ENCODE measurements around the gene ATXN1.

Gene ATXN1

DNA sequence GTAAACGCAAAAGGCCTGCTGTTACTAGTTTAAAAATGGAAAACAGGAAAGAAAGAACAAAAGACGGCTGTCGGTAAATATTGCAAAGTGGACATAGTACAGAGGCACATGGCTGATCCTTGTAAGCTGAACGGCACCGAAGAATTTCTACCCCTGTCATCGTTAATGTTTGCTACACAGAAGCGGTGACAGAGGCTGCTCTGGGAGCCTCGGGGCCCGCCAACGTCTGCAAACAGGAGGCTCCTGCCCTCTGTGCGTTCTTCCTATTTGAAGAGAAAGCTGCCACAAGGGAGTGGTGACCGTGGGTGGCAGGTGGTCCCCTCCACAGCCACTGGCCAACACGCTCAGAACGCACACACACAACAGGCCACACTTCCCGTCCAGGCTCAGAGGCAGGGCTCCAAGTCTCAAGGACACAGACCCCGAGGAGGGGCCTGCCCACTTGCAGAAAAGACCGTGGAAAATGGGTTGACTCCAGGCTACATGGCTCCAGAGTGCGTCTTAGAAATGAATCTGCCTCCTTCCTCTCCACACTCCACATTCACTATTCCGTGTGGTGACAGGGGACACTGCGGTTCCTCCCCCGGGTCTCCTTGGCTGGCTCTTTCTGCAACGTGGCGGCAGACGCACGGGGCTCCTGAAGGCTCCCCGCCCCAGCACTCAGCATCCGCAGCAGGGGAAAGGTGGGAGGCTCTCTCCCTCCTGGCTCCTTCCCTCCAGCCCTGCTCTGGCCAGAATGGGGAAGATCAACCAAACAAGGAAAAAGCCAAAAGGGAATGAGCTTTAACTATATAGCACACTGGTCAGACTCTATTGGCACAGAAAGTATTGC is 458.3 kb downstream of the ATXN1 start:
- no peaks in the 10 kb centered on the region for H3K79me2 ChIP-seq (ENCODE audit: insufficient read depth, low read length)

DNA sequence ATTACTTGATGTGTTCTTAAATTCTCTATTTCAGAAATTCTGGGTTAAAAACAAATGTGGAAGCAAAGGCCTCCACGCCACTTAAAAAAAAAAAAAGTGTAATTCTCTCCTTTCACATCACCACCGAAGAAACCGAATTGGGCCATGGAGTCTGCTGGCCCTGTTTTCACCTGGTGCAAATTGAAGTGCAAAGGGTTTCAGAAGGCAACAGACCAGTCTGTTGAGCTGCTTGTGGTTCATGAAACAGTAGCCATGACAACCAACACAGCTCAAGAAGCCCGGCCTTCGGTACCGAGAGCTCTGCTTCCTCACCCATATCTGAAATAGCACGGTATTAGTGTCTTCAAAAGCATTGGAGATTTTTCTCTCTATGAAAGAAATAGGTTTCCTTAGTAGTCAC is 459.7 kb downstream of the ATXN1 start:
- no peak overlapping the region for H3K27ac ChIP-seq (ENCODE audit: low read depth, low read length)
- TF ChIP-seq, protein P1, sequence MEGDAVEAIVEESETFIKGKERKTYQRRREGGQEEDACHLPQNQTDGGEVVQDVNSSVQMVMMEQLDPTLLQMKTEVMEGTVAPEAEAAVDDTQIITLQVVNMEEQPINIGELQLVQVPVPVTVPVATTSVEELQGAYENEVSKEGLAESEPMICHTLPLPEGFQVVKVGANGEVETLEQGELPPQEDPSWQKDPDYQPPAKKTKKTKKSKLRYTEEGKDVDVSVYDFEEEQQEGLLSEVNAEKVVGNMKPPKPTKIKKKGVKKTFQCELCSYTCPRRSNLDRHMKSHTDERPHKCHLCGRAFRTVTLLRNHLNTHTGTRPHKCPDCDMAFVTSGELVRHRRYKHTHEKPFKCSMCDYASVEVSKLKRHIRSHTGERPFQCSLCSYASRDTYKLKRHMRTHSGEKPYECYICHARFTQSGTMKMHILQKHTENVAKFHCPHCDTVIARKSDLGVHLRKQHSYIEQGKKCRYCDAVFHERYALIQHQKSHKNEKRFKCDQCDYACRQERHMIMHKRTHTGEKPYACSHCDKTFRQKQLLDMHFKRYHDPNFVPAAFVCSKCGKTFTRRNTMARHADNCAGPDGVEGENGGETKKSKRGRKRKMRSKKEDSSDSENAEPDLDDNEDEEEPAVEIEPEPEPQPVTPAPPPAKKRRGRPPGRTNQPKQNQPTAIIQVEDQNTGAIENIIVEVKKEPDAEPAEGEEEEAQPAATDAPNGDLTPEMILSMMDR (IDR thresholded peaks at IDR 0.05; ENCODE audit: insufficient read depth, low read length, poor library complexity, severe bottlenecking), result no peak
- TF ChIP-seq EZH2phosphoT487 (conservative IDR thresholded peaks at IDR 0.05; ENCODE audit: low read length), result no peak
- no peaks in the 10 kb centered on the region for H3K79me2 ChIP-seq (ENCODE audit: insufficient read depth, low read length)
- H3F3A ChIP-seq (ENCODE audit: insufficient read depth), result no peaks in the 10 kb centered on the region
- H3K4me3 ChIP-seq (ENCODE audit: insufficient read depth, low read length, poor library complexity, severe bottlenecking), result no peak overlapping the region
- no peaks in the 10 kb centered on the region for H3K9me2 ChIP-seq (replicated peaks; ENCODE audit: insufficient read depth, low read length)
- H3K9me3 ChIP-seq (ENCODE audit: insufficient read depth, low read length), result no peaks in the 10 kb centered on the region
- no peak overlapping the region for H3K9ac ChIP-seq (ENCODE audit: low read length)
- H3K36me3 ChIP-seq (ENCODE audit: low read length), result no peaks in the 10 kb centered on the region
- H2AFZ ChIP-seq (ENCODE audit: low read depth, low read length, severe bottlenecking), result no peak overlapping the region
- H3K27me3 ChIP-seq (ENCODE audit: low read length), result no peaks in the 10 kb centered on the region
- H3K4me2 ChIP-seq (ENCODE audit: low read depth, low read length, poor library complexity, severe bottlenecking), result no peak overlapping the region
- no peaks in the 10 kb centered on the region for H4K20me1 ChIP-seq (ENCODE audit: low read depth, low read length)

More for the DNA sequence above, 458.3 kb downstream of the ATXN1 start:
- no peak overlapping the region for H2AFZ ChIP-seq (ENCODE audit: low read depth, low read length, severe bottlenecking)
- no peaks in the 10 kb centered on the region for H3F3A ChIP-seq (ENCODE audit: insufficient read depth)
- no peaks in the 10 kb centered on the region for H3K27me3 ChIP-seq (ENCODE audit: low read length)
- no peak overlapping the region for H3K27ac ChIP-seq (ENCODE audit: low read depth, low read length)
- TF ChIP-seq EZH2phosphoT487 (conservative IDR thresholded peaks at IDR 0.05; ENCODE audit: low read length), result no peak
- TF ChIP-seq, protein P1 (IDR thresholded peaks at IDR 0.05; ENCODE audit: insufficient read depth, low read length, poor library complexity, severe bottlenecking), result no peak
- H3K4me3 ChIP-seq (ENCODE audit: insufficient read depth, low read length, poor library complexity, severe bottlenecking), result no peak overlapping the region
- H3K36me3 ChIP-seq (ENCODE audit: low read length), result no peaks in the 10 kb centered on the region
- H3K9me2 ChIP-seq (replicated peaks; ENCODE audit: insufficient read depth, low read length), result no peaks in the 10 kb centered on the region
- no peaks in the 10 kb centered on the region for H3K9me3 ChIP-seq (ENCODE audit: insufficient read depth, low read length)
- no peaks in the 10 kb centered on the region for H4K20me1 ChIP-seq (ENCODE audit: low read depth, low read length)
- H3K4me2 ChIP-seq (ENCODE audit: low read depth, low read length, poor library complexity, severe bottlenecking), result no peak overlapping the region
- H3K9ac ChIP-seq (ENCODE audit: low read length), result no peak overlapping the region

DNA sequence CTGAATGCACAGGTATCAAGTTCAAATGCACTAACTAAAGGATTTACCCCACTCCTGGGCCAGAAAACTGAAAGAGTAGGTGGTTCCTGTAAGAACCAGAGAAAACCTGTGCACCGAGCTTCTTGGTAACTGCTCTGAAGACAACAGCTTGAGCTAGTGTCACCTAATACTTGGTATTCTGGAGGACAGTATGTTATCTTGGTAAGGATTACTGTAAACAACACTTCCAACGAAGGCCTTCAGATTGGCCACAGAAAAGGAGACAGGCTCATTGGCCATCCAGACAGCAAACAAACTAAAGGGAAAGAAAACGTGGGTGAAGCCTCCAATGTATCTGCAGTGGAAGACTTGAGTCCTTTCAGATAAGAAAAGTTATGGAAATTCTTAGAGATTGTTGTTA is 461.4 kb downstream of the ATXN1 start:
- TF ChIP-seq, protein P1 (IDR thresholded peaks at IDR 0.05; ENCODE audit: insufficient read depth, low read length, poor library complexity, severe bottlenecking), result no peak
- TF ChIP-seq EZH2phosphoT487 (conservative IDR thresholded peaks at IDR 0.05; ENCODE audit: low read length), result no peak
- no peaks in the 10 kb centered on the region for H3F3A ChIP-seq (ENCODE audit: insufficient read depth)
- H3K9me2 ChIP-seq (replicated peaks; ENCODE audit: insufficient read depth, low read length), result no peaks in the 10 kb centered on the region
- no peak overlapping the region for H3K4me3 ChIP-seq (ENCODE audit: insufficient read depth, low read length, poor library complexity, severe bottlenecking)
- H3K27ac ChIP-seq (ENCODE audit: low read depth, low read length), result no peak overlapping the region
- no peaks in the 10 kb centered on the region for H3K9me3 ChIP-seq (ENCODE audit: insufficient read depth, low read length)
- H2AFZ ChIP-seq (ENCODE audit: low read depth, low read length, severe bottlenecking), result no peak overlapping the region
- no peaks in the 10 kb centered on the region for H3K79me2 ChIP-seq (ENCODE audit: insufficient read depth, low read length)
- no peak overlapping the region for H3K4me2 ChIP-seq (ENCODE audit: low read depth, low read length, poor library complexity, severe bottlenecking)
- H3K36me3 ChIP-seq (ENCODE audit: low read length), result no peaks in the 10 kb centered on the region
- H4K20me1 ChIP-seq (ENCODE audit: low read depth, low read length), result no peaks in the 10 kb centered on the region
- H3K27me3 ChIP-seq (ENCODE audit: low read length), result no peaks in the 10 kb centered on the region
- no peak overlapping the region for H3K9ac ChIP-seq (ENCODE audit: low read length)
